Kidney (tissue), 14 donors: ENCODE data around the gene SCRG1. TPM values are rescaled to one million over a fixed set of nuclear protein-coding genes. Genes with fewer than 3 reads are reported as not detected.

Source experiments
- DNase-seq, 5 donors: peaks; one replicate each; pipeline ENCODE4 v3.0.0-alpha.2; 2013 to 2020
- FAIRE-seq: peaks from 2 replicates; lab custom pipeline; 2012; peaks lifted over from hg19 to GRCh38; lab: Jason Lieb, UNC
- H3K27ac ChIP-seq, 2 donors: one replicate each; pipeline ENCODE4 v1.7.0; 2013; ENCODE audit warnings: low read depth in 2 of 2, low read length in 2 of 2, inconsistent platforms in 1 of 2
- H3K27me3 ChIP-seq: one replicate; pipeline ENCODE4 v1.7.1; 2013; ENCODE audit warnings: low read length, inconsistent platforms; ENCODE audit not compliant: control insufficient read depth, insufficient read depth
- H3K36me3 ChIP-seq, 3 donors: one replicate each; pipeline versions ENCODE4 v1.7.0 to v1.7.1; 2013; ENCODE audit warnings: low read length in 3 of 3, control low read depth in 1 of 3, inconsistent platforms in 1 of 3; ENCODE audit not compliant: insufficient read depth in 3 of 3, control insufficient read depth in 2 of 3
- H3K4me1 ChIP-seq, 3 donors: one replicate each; pipeline versions ENCODE4 v1.7.0 to v1.7.1; 2013; ENCODE audit warnings: low read length in 3 of 3, inconsistent platforms in 1 of 3, low read depth in 1 of 3; ENCODE audit not compliant: control insufficient read depth in 2 of 3, insufficient read depth in 2 of 3
- H3K4me3 ChIP-seq, 3 donors: one replicate each; pipeline versions ENCODE4 v1.7.0 to v1.8.1; 2013; ENCODE audit warnings: low read length in 3 of 3, control low read depth in 1 of 3, inconsistent platforms in 1 of 3
- H3K9ac ChIP-seq, 3 donors: one replicate each; pipeline versions ENCODE4 v1.7.0 to v1.7.1; 2013; ENCODE audit warnings: low read length in 3 of 3, control low read depth in 1 of 3, inconsistent platforms in 1 of 3
- H3K9me3 ChIP-seq, 3 donors: one replicate each; pipeline versions ENCODE4 v1.7.0 to v1.7.1; 2013; ENCODE audit warnings: low read length in 3 of 3, control low read depth in 1 of 3, inconsistent platforms in 1 of 3; ENCODE audit not compliant: control insufficient read depth in 2 of 3, insufficient read depth in 1 of 3
- CTCF ChIP-seq: IDR thresholded peaks from 3 replicates; pipeline ENCODE4 v1.5.1; 2012; ENCODE audit warnings: mild to moderate bottlenecking, moderate library complexity, borderline replicate concordance; ENCODE audit not compliant: insufficient read depth; ENCODE audit errors: extremely low read depth
- intact Hi-C: fragments of 100-400 bp; cut with DNase I; formaldehyde crosslinking; loops from one replicate; pipeline ENCODE4 v1.11.1; 2022
- polyA plus RNA-seq: library from polyadenylated mRNA; stranded (reverse); fragments of 350-450 nt; fragmentation: Illumina TruSeq; extraction: RNeasy Lipid Tissue Mini Kit (QIAGEN cat#74804); gene quantifications from one replicate; pipeline ENCODE4 v1.2.3, GENCODE V29; 2014; ENCODE audit warnings: low read depth, low replicate concordance; ENCODE audit not compliant: insufficient read depth
- total RNA-seq: library from RNA; stranded (reverse); fragmentation: NEBNext Ultra II Directional; extraction: Animal tissue kit (Norgen Biotek cat#: 25700); gene quantifications from one replicate; pipeline ENCODE4 v1.2.1, GENCODE V29; 2021
- donor health status: control.
- donor health status: control.
- donor health status: control.
- donor health status: control.
- donor health status: control.
- donor health status: DM: yes; HTN: yes; CAD: no.
- donor health status: Normal renal cell carcinoma (clear cell type).

The SCRG1 gene
- total and polyA plus RNA-seq, 2 donors from 2014 or later, result 0.11 to 1.6 TPM

GRCh38 chr4:173432430-173432829, 33.5 kb upstream of the SCRG1 start:
- no peak overlapping the region for H3K4me3 ChIP-seq
- no peak for TF ChIP-seq CTCF
- no peak overlapping the region for H3K27ac ChIP-seq
- no peaks in the 10 kb centered on the region for H3K36me3 ChIP-seq
- FAIRE-seq (no peak), DNase-seq (no peak)
- intact Hi-C loops, result no loop called here
- peaks cover 0 to 4% (median 0%) of the 10 kb centered on the region in 3 donors for H3K4me1 ChIP-seq
- no peak overlapping the region for H3K9ac ChIP-seq
- H3K9me3 ChIP-seq, result peaks cover 0 to 2% (median 0%) of the 10 kb centered on the region in 3 donors
- H3K27me3 ChIP-seq, result no peaks in the 10 kb centered on the region

- intact Hi-C loops, result no loop called here
- H3K27me3 ChIP-seq, result no peaks in the 10 kb centered on the region
- no peak overlapping the region for H3K9ac ChIP-seq
- peaks cover 0 to 2% (median 0%) of the 10 kb centered on the region in 3 donors for H3K9me3 ChIP-seq
- H3K4me3 ChIP-seq, result no peak overlapping the region
- FAIRE-seq (no peak), DNase-seq (no peak)
- H3K4me1 ChIP-seq, result no peaks in the 10 kb centered on the region
- no peak overlapping the region for H3K27ac ChIP-seq
- H3K36me3 ChIP-seq, result no peaks in the 10 kb centered on the region
- no peak for TF ChIP-seq CTCF
Measured at GRCh38 chr4:173426064-173426463, 27.1 kb upstream of the SCRG1 start.

- H3K27ac ChIP-seq, result no peak overlapping the region
- DNase-seq (no peak), FAIRE-seq (no peak)
- no peak overlapping the region for H3K9ac ChIP-seq
- H3K4me1 ChIP-seq, result no peaks in the 10 kb centered on the region
- H3K9me3 ChIP-seq, result no peaks in the 10 kb centered on the region
- no peak overlapping the region for H3K4me3 ChIP-seq
- intact Hi-C loops, result no loop called here
- no peaks in the 10 kb centered on the region for H3K27me3 ChIP-seq
- H3K36me3 ChIP-seq, result no peaks in the 10 kb centered on the region
- TF ChIP-seq CTCF, result no peak
Measured at GRCh38 chr4:173424899-173425805, 26.2 kb upstream of the SCRG1 start.
